CD14-positive monocyte (primary cell): ENCODE data around the gene MYO3B. TPM values are rescaled to one million over a fixed set of nuclear protein-coding genes. Genes with fewer than 3 reads are reported as not detected.

Experiments used
- DNase-seq, 3 donors: peaks; one replicate each; pipeline ENCODE4 v3.0.0-alpha.2; 2011 to 2022
- H2AFZ ChIP-seq: 2 replicates; pipeline ENCODE4 v1.6.0; 2012; ENCODE audit warnings: mild to moderate bottlenecking, low read depth, low read length, inconsistent platforms; ENCODE audit not compliant: insufficient read depth, poor library complexity, severe bottlenecking
- H3K27ac ChIP-seq, 2 donors: 1 replicate in 1 of 2; 2 replicates in 1 of 2; pipeline ENCODE4 v1.5.1; 2012 to 2013; ENCODE audit warnings: low read length in 2 of 2, control low read depth in 1 of 2, inconsistent platforms in 1 of 2, low read depth in 1 of 2, mild to moderate bottlenecking in 1 of 2
- H3K27me3 ChIP-seq, 2 donors: one replicate each; pipeline versions ENCODE4 v1.6.0 to v1.6.1; 2011 to 2013; ENCODE audit warnings: low read length in 2 of 2; ENCODE audit not compliant: control insufficient read depth in 2 of 2, insufficient read depth in 2 of 2
- H3K36me3 ChIP-seq, 2 donors: replicated peaks in 1 of 2; 1 replicate in 1 of 2; 2 replicates in 1 of 2; pipeline versions ENCODE4 v1.5.1 to v1.6.1; 2012 to 2013; ENCODE audit warnings: low read length in 2 of 2, control low read depth in 1 of 2, inconsistent platforms in 1 of 2, mild to moderate bottlenecking in 1 of 2; ENCODE audit not compliant: insufficient read depth in 2 of 2, control insufficient read depth in 1 of 2
- H3K4me1 ChIP-seq, 2 donors: 1 replicate in 1 of 2; 2 replicates in 1 of 2; pipeline versions ENCODE4 v1.5.1 to v1.6.1; 2012 to 2013; ENCODE audit warnings: low read length in 2 of 2, control low read depth in 1 of 2, inconsistent platforms in 1 of 2, mild to moderate bottlenecking in 1 of 2, moderate library complexity in 1 of 2; ENCODE audit not compliant: insufficient read depth in 2 of 2, control insufficient read depth in 1 of 2
- H3K4me2 ChIP-seq: replicated peaks from 2 replicates; pipeline ENCODE3; 2012; ENCODE audit warnings: low read length, moderate library complexity, mild to moderate bottlenecking; ENCODE audit not compliant: poor library complexity, severe bottlenecking; ENCODE audit errors: extremely low read depth
- H3K4me3 ChIP-seq, 3 experiments: fragments of 200-600 bp in 1 of 3; sonication (generic) in 1 of 3; replicated peaks in 1 of 3; 1 replicate in 2 of 3; 2 replicates in 1 of 3; pipeline ENCODE4 v1.5.1; 2011 to 2013; ENCODE audit warnings: low read length in 3 of 3, mild to moderate bottlenecking in 3 of 3, control low read depth in 2 of 3, low read depth in 2 of 3, inconsistent platforms in 1 of 3, moderate library complexity in 1 of 3
- H3K79me2 ChIP-seq: 2 replicates; pipeline ENCODE4 v1.6.0; 2012; ENCODE audit warnings: mild to moderate bottlenecking, control low read depth, inconsistent platforms, low read length, moderate library complexity; ENCODE audit not compliant: insufficient read depth
- H3K9ac ChIP-seq: 2 replicates; pipeline ENCODE4 v1.6.0; 2017; ENCODE audit warnings: low read length, mild to moderate bottlenecking; ENCODE audit not compliant: insufficient read depth, poor library complexity, severe bottlenecking
- H3K9me3 ChIP-seq, 2 donors: replicated peaks in 1 of 2; 1 replicate in 1 of 2; 2 replicates in 1 of 2; pipeline versions ENCODE4 v1.5.1 to v1.6.1; 2012 to 2013; ENCODE audit warnings: low read length in 2 of 2, control low read depth in 1 of 2; ENCODE audit not compliant: control insufficient read depth in 1 of 2, insufficient read depth in 1 of 2
- H4K20me1 ChIP-seq: 2 replicates; pipeline ENCODE4 v1.6.0; 2012; ENCODE audit warnings: mild to moderate bottlenecking, low read length, control low read depth, moderate library complexity; ENCODE audit not compliant: insufficient read depth
- H3K27ac Mint-ChIP-seq, 7 donors: one replicate each; pipeline ENCODE4 v1.8.0; 2020; ENCODE audit warnings: mild to moderate bottlenecking in 7 of 7, mixed read lengths in 7 of 7, moderate library complexity in 6 of 7, inconsistent platforms in 2 of 7
- H3K27me3 Mint-ChIP-seq, 3 donors: one replicate each; pipeline ENCODE4 v1.8.0; 2021 to 2022; ENCODE audit warnings: low read depth in 3 of 3, mild to moderate bottlenecking in 3 of 3, mixed read lengths in 3 of 3, moderate library complexity in 3 of 3, inconsistent platforms in 1 of 3
- H3K36me3 Mint-ChIP-seq, 2 donors: one replicate each; pipeline ENCODE4 v1.8.0; 2020; ENCODE audit warnings: mixed read lengths in 2 of 2, inconsistent platforms in 1 of 2, mild to moderate bottlenecking in 1 of 2
- H3K4me1 Mint-ChIP-seq: one replicate; pipeline ENCODE4 v1.8.0; 2020; ENCODE audit warnings: mild to moderate bottlenecking, mixed read lengths
- H3K4me3 Mint-ChIP-seq, 2 donors: one replicate each; pipeline ENCODE4 v1.8.0; 2020; ENCODE audit warnings: mild to moderate bottlenecking in 2 of 2, mixed read lengths in 2 of 2, moderate library complexity in 1 of 2
- H3K9me3 Mint-ChIP-seq, 7 donors: one replicate each; pipeline ENCODE4 v1.8.0; 2020 to 2022; ENCODE audit warnings: mixed read lengths in 7 of 7, mild to moderate bottlenecking in 6 of 7, moderate library complexity in 6 of 7, inconsistent platforms in 2 of 7
- CTCF ChIP-seq: fragments of 200-600 bp; IDR thresholded peaks from one replicate; pipeline ENCODE4 v1.8.0; 2022; ENCODE audit warnings: antibody characterized with exemption, mild to moderate bottlenecking
- WGBS: methylation state at CpG from one replicate; pipeline ENCODE4 v1.1.5; 2013; ENCODE audit warnings: missing lambda C conversion rate; ENCODE audit not compliant: insufficient coverage; 5-methylcytosine and 5-hydroxymethylcytosine counted together
- intact Hi-C, 2 donors: fragments of 100-400 bp; cut with micrococcal nuclease; formaldehyde crosslinking; loops; one replicate each; pipeline versions ENCODE4 v1.15.0 to v1.15.1; 2023
- polyA plus RNA-seq, 3 donors: library from polyadenylated mRNA; depleted of rRNA in 1 of 3; unstranded in 2 of 3; stranded (reverse) in 1 of 3; fragments of 300-500 nt in 2 of 3; fragments of >200 nt in 1 of 3; fragmentation: Illumina TruSeq in 2 of 3; gene quantifications; 1 replicate in 2 of 3; 2 replicates in 1 of 3; pipeline ENCODE4 v1.2.3, GENCODE V29; 2012 to 2021

Gene MYO3B
- polyA plus RNA-seq, 3 donors = not detected

DNA sequence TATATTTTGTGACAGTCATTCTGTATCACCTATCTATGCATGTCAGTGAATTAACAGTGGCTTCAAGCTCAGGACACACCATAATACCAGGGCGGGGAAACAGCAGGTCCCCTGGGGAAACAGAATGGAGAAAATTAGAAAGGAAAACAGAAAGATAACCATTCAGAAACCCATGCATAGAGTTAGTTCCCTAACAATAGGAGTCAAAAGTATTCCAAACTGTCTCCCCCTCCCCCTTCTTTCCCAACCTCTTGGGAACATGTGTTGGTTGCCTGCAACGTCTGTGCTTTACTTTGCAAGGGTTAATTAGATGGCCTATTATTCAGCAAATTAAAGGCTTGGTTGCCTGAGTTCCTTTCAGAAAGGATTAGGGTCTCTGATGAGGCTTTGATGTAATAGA, 176.4 kb downstream of the MYO3B start:
- peaks cover 0 to 4% (median 2%) of the 10 kb centered on the region in 3 donors for H3K27me3 Mint-ChIP-seq

DNA sequence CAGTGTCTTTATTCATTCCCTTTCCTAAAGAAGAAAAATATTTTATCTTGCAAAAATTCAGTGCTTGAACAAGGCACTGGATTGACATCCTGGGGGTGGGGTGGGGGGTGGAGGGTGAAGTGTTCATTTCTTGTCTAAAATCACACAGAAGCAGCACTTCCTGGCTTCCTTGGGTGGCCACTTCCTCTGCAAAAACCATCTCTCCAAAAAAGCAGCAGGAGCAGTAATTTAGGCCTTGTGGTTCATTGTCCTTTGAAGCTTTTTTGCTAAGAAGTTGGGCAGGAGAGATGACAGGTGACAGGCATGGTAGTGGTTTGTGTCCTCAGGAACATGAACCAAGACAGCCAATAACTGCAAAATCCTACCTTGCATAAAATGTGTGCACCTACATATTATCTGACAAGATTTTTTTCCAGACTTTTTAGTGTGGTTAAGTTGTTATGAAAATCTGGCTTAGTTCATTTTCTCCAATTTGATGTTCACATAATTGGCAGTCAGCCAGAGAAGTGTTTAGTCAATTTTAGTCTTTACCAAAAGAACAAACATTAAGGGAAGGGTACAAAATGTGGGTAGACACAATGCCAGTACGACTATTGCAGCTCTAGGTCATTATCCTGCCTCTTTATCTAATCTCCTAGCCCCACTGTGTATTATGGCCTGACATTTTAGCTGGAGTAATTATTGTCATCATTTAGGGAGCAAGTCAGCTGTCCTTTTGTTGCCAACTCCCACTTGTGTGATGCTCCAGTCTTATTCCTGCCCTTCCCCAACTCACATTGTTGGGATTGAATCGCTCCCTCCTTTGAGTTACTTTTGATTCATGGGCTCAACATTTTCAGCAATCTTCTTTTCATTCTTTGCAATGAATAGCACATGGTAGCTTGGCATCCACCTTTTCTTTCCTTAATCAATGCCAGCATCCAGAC, 177.2 kb downstream of the MYO3B start:
- peaks cover 0 to 4% (median 2%) of the 10 kb centered on the region in 3 donors for H3K27me3 Mint-ChIP-seq
- H4K20me1 ChIP-seq = no peaks in the 10 kb centered on the region
- H3K27ac Mint-ChIP-seq = no peak overlapping the region
- H3K4me3 ChIP-seq = no peak overlapping the region
- H3K27ac ChIP-seq = no peak overlapping the region
- no CpG with 5 or more reads among the region's 2 CpGs for WGBS
- H3K9me3 Mint-ChIP-seq = no peaks in the 10 kb centered on the region
- no peaks in the 10 kb centered on the region for H3K79me2 ChIP-seq
- no peak overlapping the region for H2AFZ ChIP-seq
- DNase-seq = no peak
- H3K4me2 ChIP-seq = no peak overlapping the region
- H3K27me3 ChIP-seq = no peaks in the 10 kb centered on the region
- no peaks in the 10 kb centered on the region for H3K36me3 ChIP-seq
- no peaks in the 10 kb centered on the region for H3K9me3 ChIP-seq
- no peaks in the 10 kb centered on the region for H3K4me1 Mint-ChIP-seq
- no peaks in the 10 kb centered on the region for H3K4me1 ChIP-seq
- intact Hi-C loops = no loop called here
- no peak for TF ChIP-seq CTCF
- no peak overlapping the region for H3K9ac ChIP-seq
- H3K4me3 Mint-ChIP-seq = no peak overlapping the region
- H3K36me3 Mint-ChIP-seq = no peaks in the 10 kb centered on the region

More for the DNA sequence above, 176.4 kb downstream of the MYO3B start:
- Mint-ChIP-seq H3K9me3 (no peaks in the 10 kb centered on the region), H3K4me3 (no peak overlapping the region), H3K4me1 (no peaks in the 10 kb centered on the region), H3K27ac (no peak overlapping the region), H3K36me3 (no peaks in the 10 kb centered on the region)
- Histone ChIP-seq H3K9ac (no peak overlapping the region), H3K36me3 (no peaks in the 10 kb centered on the region), H3K4me3 (no peak overlapping the region), H3K9me3 (no peaks in the 10 kb centered on the region), H4K20me1 (no peaks in the 10 kb centered on the region), H3K4me2 (no peak overlapping the region), H3K27me3 (no peaks in the 10 kb centered on the region), H3K27ac (no peak overlapping the region), H3K4me1 (no peaks in the 10 kb centered on the region), H2AFZ (no peak overlapping the region), H3K79me2 (no peaks in the 10 kb centered on the region)
- WGBS = no CpG with 5 or more reads among the region's 2 CpGs
- intact Hi-C loops = no loop called here
- TF ChIP-seq CTCF = no peak
- DNase-seq = no peak
